GM18499 (cell line): Measurements from ENCODE around the gene MRPL49.

Experiments used
- ATAC-seq: cut with Tn5 transposase; IDR thresholded peaks from one replicate; pipeline ENCODE4 v1.9.1; 2021; ENCODE audit warnings: moderate number of reproducible peaks; ENCODE audit not compliant: insufficient read depth, unreplicated experiment

Gene MRPL49

DNA sequence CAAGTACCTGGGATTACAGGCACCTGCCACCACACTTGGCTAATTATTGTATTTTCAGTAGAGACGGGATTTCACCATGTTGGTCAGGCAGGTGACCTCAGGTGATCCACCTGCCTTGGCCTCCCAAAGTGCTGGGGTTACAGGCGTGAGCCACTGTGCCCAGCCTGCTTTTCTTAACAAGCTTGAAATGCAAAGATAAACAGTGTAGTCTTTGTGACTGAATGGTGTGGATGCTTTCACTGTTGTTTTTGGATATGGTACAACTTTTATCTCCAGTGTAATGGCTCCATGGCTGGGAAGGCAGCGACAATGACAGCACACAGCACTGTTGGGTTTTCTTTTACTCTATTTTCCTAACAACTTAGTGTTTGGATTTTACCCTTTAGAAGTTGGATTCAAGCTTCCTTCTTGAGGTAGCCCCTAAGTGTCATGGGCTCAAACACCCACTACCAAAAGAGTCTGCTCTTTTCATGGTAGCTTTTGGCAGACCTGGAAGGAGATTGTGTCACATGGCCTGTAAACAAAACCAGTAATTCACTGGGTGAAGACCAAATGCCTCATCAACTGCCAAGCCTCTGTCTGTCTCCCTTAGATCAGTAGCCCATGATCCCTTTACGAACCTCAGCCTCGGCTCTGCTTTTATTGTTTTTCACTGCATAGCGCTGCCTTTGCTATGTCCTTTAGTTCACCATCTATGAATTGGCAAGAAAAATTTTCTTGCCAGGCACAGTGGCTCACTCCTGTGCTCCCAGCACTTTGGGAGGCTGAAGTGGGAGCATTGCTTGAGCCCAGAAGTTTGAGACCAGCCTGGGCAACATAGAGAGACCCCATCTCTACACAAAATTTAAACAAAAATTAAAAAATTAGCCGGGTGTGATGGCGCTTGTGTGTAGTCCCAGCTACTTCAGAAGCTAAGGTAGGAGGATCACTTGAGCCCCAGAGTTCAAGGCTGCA lies 19.7 kb upstream of the MRPL49 start:
- no peak for ATAC-seq

DNA sequence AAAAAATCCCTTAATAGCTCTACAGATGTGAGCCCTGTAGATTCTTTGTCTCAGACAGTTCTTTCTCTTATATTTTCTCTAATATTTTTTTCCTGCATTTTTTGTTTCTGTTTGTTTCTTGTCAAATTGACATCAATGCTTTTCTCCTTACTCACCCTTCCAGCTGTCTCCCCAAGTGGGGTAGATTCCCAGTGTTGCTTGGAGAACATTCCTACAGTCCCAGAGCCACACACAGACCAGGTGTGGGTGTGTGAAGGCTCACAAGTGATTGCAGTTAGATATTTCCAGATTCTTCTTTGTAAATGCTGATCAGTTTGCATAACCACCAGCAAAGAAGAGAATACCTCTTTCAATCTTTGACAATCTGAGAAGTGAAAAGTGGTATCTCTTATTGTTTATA lies 18.6 kb upstream of the MRPL49 start:
- no peak for ATAC-seq

DNA sequence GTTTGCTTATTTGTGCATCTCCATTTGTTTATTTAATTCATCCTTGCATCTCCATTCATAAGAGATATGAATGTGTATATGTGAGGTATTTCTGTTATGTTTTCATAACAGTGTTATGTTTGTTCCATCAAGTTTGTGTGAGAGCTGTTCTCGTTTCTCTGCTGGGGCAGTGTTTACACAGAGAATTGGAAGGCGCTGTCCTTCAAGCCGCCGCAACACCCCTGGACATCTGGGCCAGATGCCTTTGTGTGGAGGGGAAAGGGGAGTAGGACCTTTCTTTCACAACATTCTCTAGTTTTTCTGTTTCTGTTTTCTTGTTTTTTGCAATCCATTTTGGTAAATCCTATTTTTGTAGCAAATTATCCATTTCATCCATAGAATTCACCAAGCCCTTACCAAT lies 17.5 kb upstream of the MRPL49 start:
- no peak for ATAC-seq

DNA sequence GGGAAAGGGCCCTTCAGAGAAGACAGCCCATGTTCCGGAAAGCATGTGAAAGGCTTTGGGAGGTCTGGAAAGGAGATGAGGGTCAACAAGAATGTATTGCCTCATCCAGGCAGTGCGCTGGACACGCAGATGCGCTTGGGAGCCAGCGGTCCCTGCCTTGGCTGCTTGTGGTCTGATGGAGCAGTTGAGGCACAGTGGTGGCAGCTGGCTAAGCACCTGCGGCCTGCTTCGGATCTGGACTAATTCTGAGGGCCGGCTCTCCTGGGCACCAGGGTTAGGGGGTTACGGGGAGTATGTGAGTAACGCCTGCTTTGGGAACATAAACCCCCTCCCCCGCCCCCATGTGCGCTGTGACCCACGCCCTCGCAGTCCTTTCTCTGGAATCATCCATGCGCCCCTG lies 15.0 kb upstream of the MRPL49 start:
- ATAC-seq: no peak

DNA sequence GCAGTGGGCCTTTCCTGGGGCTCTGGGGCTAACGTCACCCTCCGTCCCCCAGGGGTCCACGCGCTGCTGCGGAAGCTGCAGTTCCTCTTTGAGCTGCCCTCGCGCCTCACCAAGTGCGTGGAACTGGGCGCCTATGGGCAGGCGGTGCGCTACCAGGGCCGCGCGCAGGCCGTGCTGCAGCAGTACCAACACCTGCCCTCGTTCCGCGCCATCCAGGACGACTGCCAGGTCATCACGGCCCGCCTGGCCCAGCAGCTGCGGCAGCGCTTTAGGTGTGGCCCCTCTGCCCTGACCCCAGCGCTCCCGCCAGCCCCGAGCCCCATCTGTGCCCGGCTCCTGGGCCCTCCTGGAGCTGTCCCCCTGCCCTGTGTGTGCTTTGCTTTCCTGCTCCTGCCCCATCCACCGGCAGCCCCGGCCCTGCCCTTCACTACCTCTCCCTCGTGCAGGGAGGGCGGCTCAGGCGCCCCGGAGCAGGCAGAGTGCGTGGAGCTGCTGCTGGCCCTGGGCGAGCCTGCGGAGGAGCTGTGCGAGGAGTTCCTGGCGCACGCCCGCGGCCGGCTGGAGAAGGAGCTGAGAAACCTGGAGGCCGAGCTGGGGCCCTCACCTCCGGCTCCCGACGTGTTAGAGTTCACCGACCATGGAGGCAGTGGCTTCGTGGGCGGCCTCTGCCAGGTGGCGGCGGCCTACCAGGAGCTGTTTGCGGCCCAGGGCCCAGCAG lies 14.2 kb upstream of the MRPL49 start:
- ATAC-seq: no peak

DNA sequence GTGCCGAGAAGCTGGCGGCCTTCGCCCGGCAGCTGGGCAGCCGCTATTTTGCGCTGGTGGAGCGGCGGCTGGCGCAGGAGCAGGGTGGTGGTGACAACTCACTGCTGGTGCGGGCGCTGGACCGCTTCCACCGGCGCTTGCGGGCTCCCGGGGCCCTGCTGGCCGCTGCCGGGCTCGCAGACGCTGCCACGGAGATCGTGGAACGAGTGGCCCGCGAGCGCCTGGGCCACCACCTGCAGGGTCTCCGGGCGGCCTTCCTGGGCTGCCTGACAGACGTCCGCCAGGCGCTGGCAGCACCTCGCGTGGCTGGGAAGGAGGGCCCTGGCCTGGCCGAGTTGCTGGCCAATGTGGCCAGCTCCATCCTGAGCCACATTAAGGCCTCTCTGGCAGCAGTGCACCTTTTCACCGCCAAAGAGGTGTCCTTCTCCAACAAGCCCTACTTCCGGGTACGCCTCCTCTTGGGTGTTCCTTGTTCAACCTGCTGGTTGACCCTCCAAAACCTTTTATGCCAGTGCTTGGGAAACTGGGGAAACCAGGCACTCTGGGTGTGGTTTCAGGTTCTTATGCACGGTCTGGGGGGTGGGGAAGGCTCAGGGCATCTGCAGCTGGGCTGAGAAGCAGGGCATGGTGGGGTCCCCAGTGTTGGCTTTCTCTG lies 13.5 kb upstream of the MRPL49 start:
- ATAC-seq: no peak

DNA sequence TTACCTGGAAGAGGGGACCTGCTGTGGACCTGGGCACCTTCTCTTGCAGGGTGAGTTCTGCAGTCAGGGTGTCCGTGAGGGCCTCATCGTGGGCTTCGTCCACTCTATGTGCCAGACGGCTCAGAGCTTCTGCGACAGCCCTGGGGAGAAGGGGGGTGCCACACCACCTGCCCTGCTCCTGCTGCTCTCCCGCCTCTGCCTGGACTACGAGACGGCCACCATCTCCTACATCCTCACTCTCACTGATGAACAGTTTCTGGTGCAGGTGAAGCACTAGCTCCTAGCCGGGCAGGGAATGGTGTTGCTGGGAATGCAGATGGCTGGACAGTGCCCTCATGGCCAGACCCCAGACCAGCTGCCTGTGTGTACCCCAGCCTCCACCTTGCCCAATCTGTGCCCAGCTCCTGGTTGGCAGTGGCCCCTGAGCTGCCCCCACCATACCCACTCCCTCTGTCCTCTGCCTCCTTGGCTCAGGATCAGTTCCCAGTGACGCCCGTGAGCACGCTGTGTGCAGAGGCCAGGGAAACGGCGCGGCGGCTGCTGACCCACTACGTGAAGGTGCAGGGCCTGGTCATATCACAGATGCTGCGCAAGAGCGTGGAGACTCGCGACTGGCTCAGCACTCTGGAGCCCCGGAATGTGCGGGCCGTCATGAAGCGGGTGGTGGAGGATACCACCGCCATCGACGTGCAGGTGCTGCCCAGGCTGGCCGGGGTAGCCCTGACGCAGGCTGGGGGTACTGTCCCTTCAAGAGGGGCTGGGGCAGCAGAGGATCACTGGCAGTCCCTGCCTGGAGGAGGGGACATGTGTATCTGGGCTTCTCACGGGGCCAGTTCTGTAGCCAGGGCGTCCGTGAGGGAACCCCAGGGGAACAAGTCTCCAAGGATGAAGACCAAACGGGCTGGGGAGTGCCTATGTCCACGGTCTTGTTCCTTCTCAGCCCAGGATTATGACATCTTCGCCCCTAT lies 12.6 kb upstream of the MRPL49 start:
- no peak for ATAC-seq

DNA sequence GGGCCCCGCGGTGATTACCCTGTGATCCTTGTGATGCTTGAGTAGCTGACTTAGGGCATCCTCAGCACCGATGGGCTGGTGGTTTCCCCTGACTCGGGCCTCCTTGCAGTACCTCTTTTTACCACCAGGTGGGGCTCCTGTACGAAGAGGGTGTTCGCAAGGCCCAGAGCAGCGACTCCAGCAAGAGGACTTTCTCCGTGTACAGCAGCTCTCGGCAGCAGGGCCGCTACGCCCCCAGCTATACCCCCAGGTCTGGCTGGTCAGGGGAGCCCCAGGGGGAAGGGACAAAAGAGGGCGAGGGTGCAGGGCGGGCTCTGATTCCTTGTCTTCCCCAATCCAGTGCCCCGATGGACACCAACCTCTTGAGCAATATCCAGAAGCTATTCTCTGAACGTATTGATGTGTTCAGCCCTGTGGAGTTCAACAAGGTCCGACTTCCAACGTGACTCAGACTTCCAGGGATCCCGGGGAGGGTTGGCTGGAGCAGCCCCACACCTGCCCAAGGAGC lies 11.7 kb upstream of the MRPL49 start:
- no peak for ATAC-seq

DNA sequence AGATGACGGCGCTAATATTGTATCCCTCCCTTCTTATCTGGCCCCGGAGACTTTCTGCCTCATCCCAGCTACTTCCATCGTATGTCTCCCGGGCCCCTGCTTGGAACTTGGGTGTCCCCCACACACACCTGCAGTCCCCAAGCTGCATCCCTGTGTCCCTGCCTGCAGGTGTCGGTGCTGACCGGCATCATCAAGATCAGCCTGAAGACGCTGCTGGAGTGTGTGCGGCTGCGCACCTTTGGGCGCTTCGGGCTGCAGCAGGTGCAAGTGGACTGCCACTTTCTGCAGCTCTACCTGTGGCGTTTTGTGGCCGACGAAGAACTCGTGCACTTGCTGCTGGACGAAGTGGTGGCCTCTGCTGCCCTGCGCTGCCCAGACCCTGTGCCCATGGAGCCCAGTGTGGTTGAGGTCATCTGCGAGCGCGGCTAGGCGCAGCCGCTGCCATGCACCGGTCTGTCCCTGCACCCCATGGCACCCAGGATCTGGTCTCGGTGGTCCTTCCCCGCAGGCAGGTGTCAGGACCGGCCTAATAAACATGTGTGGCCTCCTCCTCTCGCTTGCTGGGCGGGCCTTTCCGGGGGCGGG lies 10.9 kb upstream of the MRPL49 start:
- ATAC-seq: no peak

DNA sequence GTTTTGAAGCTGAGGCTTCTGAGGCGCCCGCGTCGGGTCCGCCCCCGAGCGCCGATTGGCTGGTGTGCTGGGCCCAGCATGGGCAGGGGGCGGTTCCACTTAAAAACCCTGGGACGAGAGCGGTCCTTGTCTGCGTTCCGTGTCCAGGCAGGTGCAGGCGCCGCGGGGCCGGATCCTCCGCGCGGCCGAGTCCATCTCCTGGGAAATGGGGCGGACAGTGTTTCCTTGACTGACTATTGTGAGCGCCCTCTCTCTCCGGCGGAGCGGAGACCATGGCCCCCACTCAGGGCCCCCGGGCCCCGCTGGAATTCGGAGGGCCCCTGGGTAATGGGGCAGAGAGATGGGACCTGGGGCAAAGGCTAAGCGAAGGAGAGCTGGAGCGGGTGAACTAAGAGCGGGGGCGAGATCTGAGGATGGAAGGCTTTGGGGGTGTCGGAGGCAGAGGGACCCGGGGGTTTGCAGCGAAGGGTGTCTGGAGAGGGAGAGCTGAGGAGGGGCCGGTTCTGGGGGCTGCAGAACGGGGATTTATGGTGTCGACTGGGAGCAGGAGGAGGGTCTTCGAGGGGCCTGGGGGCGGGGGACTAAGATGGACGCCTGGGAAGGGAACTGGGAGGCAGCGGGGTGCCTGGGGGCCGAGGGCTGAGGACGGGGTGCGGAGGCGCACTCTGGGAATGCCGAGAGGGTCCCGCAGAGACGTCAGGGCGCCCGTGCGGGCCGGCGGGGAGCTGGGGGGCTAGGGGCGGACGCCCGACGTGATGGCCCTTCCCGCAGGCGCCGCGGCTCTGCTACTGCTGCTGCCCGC lies 10.2 kb upstream of the MRPL49 start, which contains the start of gene TM7SF2:
Gene TM7SF2, plus strand, starts transcription at position 129 of the 802 bp plus-strand sequence. Its CDS starts 144 bp downstream, at position 273.
- ATAC-seq: no peak

DNA sequence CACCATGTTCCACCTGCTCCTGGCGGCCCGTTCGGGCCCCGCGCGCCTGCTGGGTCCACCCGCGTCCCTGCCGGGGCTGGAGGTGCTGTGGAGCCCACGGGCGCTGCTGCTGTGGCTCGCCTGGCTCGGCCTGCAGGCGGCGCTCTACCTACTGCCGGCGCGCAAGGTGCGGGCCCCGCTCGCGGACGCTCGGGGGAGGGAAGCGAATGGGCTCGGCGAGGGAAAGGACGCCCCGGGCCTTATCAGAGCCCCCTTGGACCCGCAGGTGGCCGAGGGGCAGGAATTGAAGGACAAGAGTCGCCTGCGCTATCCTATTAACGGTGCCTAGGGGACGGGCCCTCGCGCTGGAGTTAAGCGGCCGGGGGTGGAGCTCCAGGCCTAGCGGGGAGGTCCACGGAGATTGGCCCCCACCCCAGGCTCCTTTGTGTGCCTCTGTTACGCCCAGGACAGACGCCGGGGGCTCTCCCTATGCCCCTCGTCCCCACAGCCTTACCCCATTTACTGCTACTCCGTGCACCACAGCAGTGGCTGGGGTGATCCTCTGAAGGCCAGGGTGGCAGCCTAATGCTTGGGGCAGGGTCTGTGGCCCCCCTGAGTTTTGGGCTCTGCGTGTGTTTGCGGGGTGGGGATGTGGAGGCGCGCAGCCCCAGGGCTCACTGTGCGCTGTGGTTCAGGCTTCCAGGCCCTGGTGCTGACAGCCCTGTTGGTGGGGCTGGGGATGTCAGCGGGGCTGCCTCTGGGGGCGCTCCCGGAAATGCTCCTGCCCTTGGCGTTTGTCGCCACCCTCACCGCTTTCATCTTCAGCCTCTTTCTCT lies 9.4 kb upstream of the MRPL49 start:
- no peak for ATAC-seq

DNA sequence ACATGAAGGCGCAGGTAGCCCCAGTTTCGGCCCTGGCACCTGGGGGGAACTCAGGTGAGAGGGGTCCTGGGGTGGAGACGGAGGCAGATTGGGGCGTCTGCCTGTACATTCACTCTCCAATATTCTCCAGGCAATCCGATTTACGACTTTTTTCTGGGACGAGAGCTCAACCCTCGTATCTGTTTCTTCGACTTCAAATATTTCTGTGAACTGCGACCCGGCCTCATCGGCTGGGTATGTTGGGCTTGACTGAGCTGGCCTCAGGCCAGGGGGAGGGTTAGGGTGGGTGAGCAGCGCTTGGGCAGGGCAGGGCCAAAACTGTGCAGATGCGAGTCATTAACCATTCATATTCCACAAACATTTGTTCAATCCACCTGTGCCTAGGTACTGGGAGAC lies 8.8 kb upstream of the MRPL49 start:
- no peak for ATAC-seq

DNA sequence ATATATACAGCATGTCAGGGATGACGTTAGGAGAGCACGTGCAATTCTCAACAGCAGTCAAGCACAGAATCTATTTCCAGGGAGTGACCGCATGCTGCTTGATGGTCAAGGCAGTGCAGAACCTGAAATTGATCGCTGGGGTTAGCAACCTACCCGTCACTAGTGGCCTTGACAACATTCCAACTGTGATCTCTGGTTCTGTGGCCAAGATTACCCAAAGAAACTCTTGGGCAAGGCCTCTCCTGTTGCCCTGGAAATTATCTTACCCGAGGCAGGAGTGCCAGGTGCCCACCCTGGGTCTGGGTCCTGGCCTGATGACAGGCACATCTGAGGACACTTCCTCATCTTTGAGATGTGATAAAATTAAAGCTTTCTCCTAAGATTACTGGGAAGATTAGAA lies 8.3 kb upstream of the MRPL49 start:
- ATAC-seq: no peak

DNA sequence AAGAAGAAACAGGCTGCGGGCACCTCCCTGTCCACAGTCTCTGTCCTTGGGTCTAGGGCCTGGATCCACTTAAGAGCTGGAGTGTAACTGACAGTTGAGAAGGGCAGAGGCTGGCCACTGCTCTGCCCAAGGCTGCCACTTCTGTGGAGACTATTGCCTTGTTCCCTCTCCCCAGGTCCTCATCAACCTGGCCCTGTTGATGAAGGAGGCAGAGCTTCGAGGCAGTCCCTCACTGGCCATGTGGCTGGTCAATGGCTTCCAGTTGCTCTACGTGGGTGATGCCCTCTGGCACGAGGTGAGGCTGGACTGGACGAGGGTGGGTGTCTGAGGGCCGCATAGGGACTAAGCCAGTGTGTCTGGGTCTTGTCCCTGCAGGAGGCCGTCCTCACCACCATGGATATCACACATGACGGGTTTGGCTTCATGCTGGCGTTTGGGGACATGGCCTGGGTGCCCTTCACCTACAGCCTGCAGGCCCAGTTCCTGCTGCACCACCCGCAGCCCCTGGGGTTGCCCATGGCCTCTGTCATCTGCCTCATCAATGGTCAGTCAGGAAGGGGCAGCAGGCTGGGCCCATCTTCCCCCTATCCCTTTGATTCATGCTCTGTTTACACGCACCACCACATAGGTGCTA lies 7.5 kb upstream of the MRPL49 start:
- ATAC-seq: no peak

DNA sequence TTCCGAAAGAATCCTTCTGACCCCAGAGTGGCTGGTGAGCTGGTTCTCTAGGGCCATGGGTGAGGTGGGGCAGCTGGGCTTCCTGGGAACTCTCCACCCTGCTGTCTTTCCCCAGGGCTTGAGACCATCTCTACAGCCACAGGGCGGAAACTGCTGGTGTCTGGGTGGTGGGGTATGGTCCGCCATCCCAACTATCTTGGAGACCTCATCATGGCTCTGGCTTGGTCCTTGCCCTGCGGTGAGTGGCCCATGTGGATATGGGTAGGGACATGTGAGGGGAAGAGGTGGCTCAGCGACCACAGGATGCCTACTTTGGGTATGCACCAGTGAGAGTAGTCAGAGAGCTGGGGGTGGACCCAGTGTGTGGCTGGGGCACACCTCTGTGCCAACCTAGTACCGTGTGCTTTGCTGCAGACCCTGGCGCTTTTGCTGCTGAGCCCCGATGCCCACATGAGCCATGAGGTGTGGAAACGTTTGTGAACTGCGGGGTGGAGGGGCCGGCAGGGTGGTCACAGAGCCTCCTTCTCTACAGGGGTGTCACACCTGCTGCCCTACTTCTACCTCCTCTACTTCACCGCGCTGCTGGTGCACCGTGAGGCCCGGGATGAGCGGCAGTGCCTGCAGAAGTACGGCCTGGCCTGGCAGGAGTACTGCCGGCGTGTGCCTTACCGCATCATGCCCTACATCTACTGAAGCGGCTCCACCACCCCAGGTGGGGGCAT lies 6.6 kb upstream of the MRPL49 start:
- ATAC-seq: no peak

DNA sequence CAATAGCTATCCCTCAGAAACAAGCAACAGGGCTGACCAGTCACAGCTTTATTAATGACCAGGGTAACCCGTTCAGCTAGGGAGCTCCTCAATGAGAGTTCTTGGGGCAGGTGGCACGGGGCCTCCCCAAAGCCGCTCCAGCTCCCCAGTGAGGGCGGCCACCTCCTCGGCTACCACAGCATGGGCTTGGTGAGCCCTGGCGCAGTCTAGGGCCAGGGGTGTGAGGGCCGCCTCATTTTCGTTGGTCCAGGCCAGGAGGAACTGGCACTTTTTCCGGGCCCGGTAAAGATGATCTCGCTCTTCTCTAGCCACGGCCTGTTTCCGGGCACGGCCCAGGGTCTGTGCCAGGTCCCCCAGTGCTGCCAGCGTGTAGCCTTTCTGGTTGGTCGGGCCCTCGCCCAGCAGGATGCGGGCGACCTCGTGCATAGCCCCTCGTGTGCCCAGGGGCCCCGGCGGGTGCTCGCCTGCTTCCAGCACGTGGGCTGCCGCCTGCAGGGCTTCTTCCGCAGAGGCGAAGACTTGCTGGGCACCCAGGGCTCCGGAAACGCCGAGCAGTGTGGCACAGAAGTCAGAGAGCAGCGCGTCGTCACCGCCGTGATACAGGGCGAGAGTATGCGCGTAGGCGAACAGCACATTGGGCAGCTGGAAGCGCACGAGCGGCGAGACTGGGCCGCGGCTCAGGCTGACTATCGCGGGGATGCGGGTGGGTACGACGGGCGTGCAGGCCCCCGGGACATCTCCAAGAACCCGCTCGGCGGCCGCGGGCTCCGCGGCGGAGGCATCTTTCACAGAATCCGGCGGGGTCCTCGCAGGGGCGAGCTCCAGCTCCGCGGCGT lies 5.5 kb upstream of the MRPL49 start:
- ATAC-seq: no peak
